ENCODE results near the gene LRRC63. TPM values are rescaled to one million over a fixed set of nuclear protein-coding genes. Genes with fewer than 3 reads are reported as not detected.

Gene LRRC63
- total and polyA plus RNA-seq, 7 donors, result 0.03 to 0.04 TPM; not detected in 5

- no peak for DNase-seq
Observed at GRCh38 chr13:46181840-46182490, 29.8 kb upstream of the LRRC63 start, which contains the start of gene LCP1. LCP1 (minus strand) TSS chr13:46182177; CDS start chr13:46159662, 22,515 bp downstream.

GRCh38 chr13:46182491-46182877 is 29.2 kb upstream of the LRRC63 start:
- no peaks in the 10 kb centered on the region for H3K4me1 ChIP-seq
- ATAC-seq (no peak), DNase-seq (no peak)
- intact Hi-C loops (cut with DNase I), result no loop called here
- TF ChIP-seq CTCF (IDR thresholded peaks at IDR 0.05), result no peak
- 67 to 83% (median 73%) methylated on average over 2 of the region's 2 CpGs for WGBS, 3 donors
- no peaks in the 10 kb centered on the region for H3K9me3 ChIP-seq
- no peaks in the 10 kb centered on the region for H3K36me3 ChIP-seq (ENCODE audit: insufficient read depth in 1 of 2, low read depth in 1 of 2)
- H3K27me3 ChIP-seq (ENCODE audit: insufficient read depth in 3 of 3, low read length in 2 of 3), result peaks cover 0 to 5% (median 0%) of the 10 kb centered on the region in 3 donors
- no peak overlapping the region for H3K27ac ChIP-seq
- no peak overlapping the region for H3K4me3 ChIP-seq

More at GRCh38 chr13:46181840-46182490, 29.8 kb upstream of the LRRC63 start, which contains the start of gene LCP1:
- ATAC-seq, result peak in 1 of 4 donors; percentile 38
- intact Hi-C loops (cut with DNase I), result no loop called here
- H3K36me3 ChIP-seq (ENCODE audit: insufficient read depth in 1 of 2, low read depth in 1 of 2), result no peaks in the 10 kb centered on the region
- 83 to 85% (median 83%) methylated on average over 8 of the region's 8 CpGs for WGBS, 3 donors
- peaks cover 0 to 5% (median 0%) of the 10 kb centered on the region in 3 donors for H3K27me3 ChIP-seq (ENCODE audit: insufficient read depth in 3 of 3, low read length in 2 of 3)
- H3K4me1 ChIP-seq, result no peaks in the 10 kb centered on the region
- no peaks in the 10 kb centered on the region for H3K9me3 ChIP-seq
- no peak within 1 kb of the TSS for H3K27ac ChIP-seq
- no peak for TF ChIP-seq CTCF (IDR thresholded peaks at IDR 0.05)
- peak within 1 kb of the TSS; percentile 46 for H3K4me3 ChIP-seq

- no peak for TF ChIP-seq CTCF (IDR thresholded peaks at IDR 0.05)
- DNase-seq (no peak), ATAC-seq (no peak)
- peaks cover 0 to 5% (median 0%) of the 10 kb centered on the region in 3 donors for H3K27me3 ChIP-seq (ENCODE audit: insufficient read depth in 3 of 3, low read length in 2 of 3)
- WGBS, 3 donors, result 84 to 87% (median 84%) methylated on average over 15 of the region's 15 CpGs
- H3K4me1 ChIP-seq, result no peaks in the 10 kb centered on the region
- H3K4me3 ChIP-seq, result no peak overlapping the region
- intact Hi-C loops (cut with DNase I), result no loop called here
- no peak overlapping the region for H3K27ac ChIP-seq
- H3K9me3 ChIP-seq, result no peaks in the 10 kb centered on the region
- no peaks in the 10 kb centered on the region for H3K36me3 ChIP-seq (ENCODE audit: insufficient read depth in 1 of 2, low read depth in 1 of 2)
Observed at GRCh38 chr13:46183018-46183946, 28.4 kb upstream of the LRRC63 start.

GRCh38 chr13:46184277-46184699 is 27.4 kb upstream of the LRRC63 start:
- peak in 1 of 2 donors; percentile 19 for DNase-seq
- H3K27me3 ChIP-seq (ENCODE audit: insufficient read depth in 3 of 3, low read length in 2 of 3), result peaks cover 0 to 5% (median 0%) of the 10 kb centered on the region in 3 donors
- WGBS, 3 donors, result 36 to 45% (median 41%) methylated on average over 6 of the region's 6 CpGs

More at GRCh38 chr13:46184277-46184699, 27.4 kb upstream of the LRRC63 start:
- no peaks in the 10 kb centered on the region for H3K9me3 ChIP-seq
- H3K36me3 ChIP-seq (ENCODE audit: insufficient read depth in 1 of 2, low read depth in 1 of 2), result no peaks in the 10 kb centered on the region
- TF ChIP-seq CTCF (IDR thresholded peaks at IDR 0.05), result peak; percentile 15
- ATAC-seq, result no peak
- no peak overlapping the region for H3K4me3 ChIP-seq
- intact Hi-C loops (cut with DNase I), result no loop called here
- H3K27ac ChIP-seq, result no peak overlapping the region
- no peaks in the 10 kb centered on the region for H3K4me1 ChIP-seq
